SK-N-SH treated with all-trans-retinoic acid at 6 μM for 48 hours (cell line): ENCODE results near the gene KIRREL3.
"Not testable (repeated sequence)": the region's sequence is repeated elsewhere in the genome, so short reads cannot be mapped to it uniquely, and the experiment has no call there.

Experiments used
- ATAC-seq: fragments of 200-7000 bp; cut with Tn5 transposase; 3 replicates; pipeline ENCODE4 v1.9.1; 2020; ENCODE audit warnings: mild to moderate bottlenecking, moderate library complexity
- BACH2 ChIP-seq: fragments of 250-450 bp; sonication (Bioruptor Pico); IDR thresholded peaks from 2 replicates; pipeline ENCODE4 v1.9.0; 2021; ENCODE audit warnings: mild to moderate bottlenecking, borderline replicate concordance
- CSDC2 ChIP-seq: fragments of 250-450 bp; sonication (Bioruptor Pico); IDR thresholded peaks from 2 replicates; pipeline ENCODE4 v1.5.0; 2020; ENCODE audit warnings: mild to moderate bottlenecking, moderate library complexity
- CSRNP3 ChIP-seq: fragments of 250-450 bp; sonication (Bioruptor Pico); IDR thresholded peaks from 2 replicates; pipeline ENCODE4 v1.5.1; 2021; ENCODE audit warnings: mild to moderate bottlenecking, moderate library complexity
- ESRRG ChIP-seq: fragments of 250-450 bp; sonication (Bioruptor Pico); IDR thresholded peaks from 2 replicates; pipeline ENCODE4 v1.6.1; 2021; ENCODE audit warnings: mild to moderate bottlenecking
- GLIS3 ChIP-seq: fragments of 250-450 bp; sonication (Bioruptor Pico); IDR thresholded peaks from 2 replicates; pipeline ENCODE4 v1.5.0; 2020; ENCODE audit warnings: mild to moderate bottlenecking, moderate library complexity
- ISL1 ChIP-seq: fragments of 250-450 bp; sonication (Bioruptor Pico); IDR thresholded peaks from 2 replicates; pipeline ENCODE4 v2.1.2; 2022; ENCODE audit warnings: mild to moderate bottlenecking, moderate library complexity
- OSR1 ChIP-seq: fragments of 250-450 bp; sonication (Bioruptor Pico); IDR thresholded peaks from 2 replicates; pipeline ENCODE4 v1.8.0; 2022; ENCODE audit warnings: moderate library complexity, mild to moderate bottlenecking, inconsistent platforms
- PATZ1 ChIP-seq: fragments of 250-450 bp; sonication (Bioruptor Pico); IDR thresholded peaks from 2 replicates; pipeline ENCODE4 v1.8.0; 2020; ENCODE audit warnings: mild to moderate bottlenecking, moderate library complexity, borderline replicate concordance
- RARB ChIP-seq: fragments of 250-450 bp; sonication (Bioruptor Pico); IDR thresholded peaks from 2 replicates; pipeline ENCODE4 v1.8.0; 2021; ENCODE audit warnings: mild to moderate bottlenecking, moderate library complexity
- SNAI2 ChIP-seq: fragments of 250-450 bp; sonication (Bioruptor Pico); IDR thresholded peaks from 2 replicates; pipeline ENCODE4 v1.5.0; 2020; ENCODE audit warnings: mild to moderate bottlenecking, moderate library complexity
- TOX ChIP-seq: fragments of 250-450 bp; sonication (Bioruptor Pico); IDR thresholded peaks from 2 replicates; pipeline ENCODE4 v1.8.0; 2021; ENCODE audit warnings: mild to moderate bottlenecking, moderate library complexity, borderline replicate concordance
- ZC3H10 ChIP-seq: fragments of 250-450 bp; sonication (Bioruptor Pico); IDR thresholded peaks from 2 replicates; pipeline ENCODE4 v1.5.1; 2021; ENCODE audit warnings: mild to moderate bottlenecking, moderate library complexity
- ZFP3 ChIP-seq: fragments of 250-450 bp; sonication (Bioruptor Pico); IDR thresholded peaks from 2 replicates; pipeline ENCODE4 v1.5.0; 2020; ENCODE audit warnings: mild to moderate bottlenecking, moderate library complexity
- ZNF565 ChIP-seq: fragments of 450-650 bp; formaldehyde crosslinking; conservative IDR thresholded peaks from 2 replicates; pipeline ENCODE4 v1.5.0; 2020; ENCODE audit warnings: low read depth, mild to moderate bottlenecking, moderate library complexity
- ZNF70 ChIP-seq: fragments of 450-650 bp; formaldehyde crosslinking; IDR thresholded peaks from 2 replicates; pipeline ENCODE4 v1.5.0; 2020; ENCODE audit warnings: mild to moderate bottlenecking, moderate library complexity
- ZNF8 ChIP-seq: fragments of 450-650 bp; formaldehyde crosslinking; IDR thresholded peaks from 2 replicates; pipeline ENCODE4 v1.5.0; 2020; ENCODE audit warnings: mild to moderate bottlenecking, moderate library complexity
- TF ChIP-seq, protein P1 (sequence below): fragments of 250-450 bp; sonication (Bioruptor Pico); IDR thresholded peaks from 2 replicates; pipeline ENCODE4 v1.5.1; 2020; ENCODE audit warnings: low read depth, mild to moderate bottlenecking, moderate library complexity

The KIRREL3 gene

DNA sequence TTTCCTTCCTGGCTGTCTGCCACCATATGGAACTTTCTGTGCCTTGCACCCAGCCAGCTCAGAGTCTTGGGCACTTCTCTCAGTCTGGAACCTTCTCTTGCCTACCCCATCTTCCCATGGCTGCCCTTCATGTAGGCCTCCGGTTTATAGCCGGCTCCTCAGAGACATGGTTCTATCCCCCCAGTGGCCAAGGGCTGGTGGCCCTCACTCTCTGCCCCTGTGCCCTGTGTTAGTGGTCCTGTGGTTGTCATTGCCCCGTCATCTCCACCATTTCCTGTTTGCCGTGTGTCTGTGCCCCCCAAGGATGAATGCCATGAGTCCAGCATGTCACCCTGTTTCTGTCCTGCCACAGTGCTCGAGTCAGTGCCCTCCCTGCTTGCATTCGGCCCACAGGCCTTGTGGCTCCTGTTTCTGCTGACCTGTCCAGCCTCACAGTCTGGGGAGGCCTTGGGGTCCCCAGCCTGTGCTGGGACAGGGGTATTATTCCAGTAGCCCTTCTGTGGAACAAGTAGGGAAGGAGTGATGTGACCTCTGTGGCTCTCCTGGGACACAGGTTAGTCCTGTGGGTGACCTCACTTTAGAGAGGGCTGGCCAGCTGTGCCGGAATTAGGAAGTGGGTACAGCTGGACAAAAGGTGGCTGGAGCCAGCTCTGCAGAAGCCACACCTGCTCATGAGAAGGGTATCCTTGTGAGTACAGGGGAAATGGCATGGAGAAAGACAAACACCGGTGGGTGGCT, 614.4 kb downstream of the KIRREL3 start:
- TF ChIP-seq BACH2 (CRISPR knock-in tag) = no peak
- TF ChIP-seq ZNF565 = no peak
- no peak for ATAC-seq

- TF ChIP-seq ZFP3 (CRISPR knock-in tag) (no peak), ISL1 (CRISPR knock-in tag) (no peak), ZNF8 (no peak), CSDC2 (CRISPR knock-in tag) (no peak), TOX (CRISPR knock-in tag) (no peak), GLIS3 (no peak), CSRNP3 (CRISPR knock-in tag) (no peak), BACH2 (CRISPR knock-in tag) (no peak), ZC3H10 (CRISPR knock-in tag) (no peak), RARB (no peak), ZNF565 (no peak), PATZ1 (CRISPR knock-in tag) (no peak)
- no peak; the same call in 2 of the 3 replicates for ATAC-seq
These were observed 616.0 kb downstream of the KIRREL3 start for GRCh38 chr11:126384449-126385070.

DNA sequence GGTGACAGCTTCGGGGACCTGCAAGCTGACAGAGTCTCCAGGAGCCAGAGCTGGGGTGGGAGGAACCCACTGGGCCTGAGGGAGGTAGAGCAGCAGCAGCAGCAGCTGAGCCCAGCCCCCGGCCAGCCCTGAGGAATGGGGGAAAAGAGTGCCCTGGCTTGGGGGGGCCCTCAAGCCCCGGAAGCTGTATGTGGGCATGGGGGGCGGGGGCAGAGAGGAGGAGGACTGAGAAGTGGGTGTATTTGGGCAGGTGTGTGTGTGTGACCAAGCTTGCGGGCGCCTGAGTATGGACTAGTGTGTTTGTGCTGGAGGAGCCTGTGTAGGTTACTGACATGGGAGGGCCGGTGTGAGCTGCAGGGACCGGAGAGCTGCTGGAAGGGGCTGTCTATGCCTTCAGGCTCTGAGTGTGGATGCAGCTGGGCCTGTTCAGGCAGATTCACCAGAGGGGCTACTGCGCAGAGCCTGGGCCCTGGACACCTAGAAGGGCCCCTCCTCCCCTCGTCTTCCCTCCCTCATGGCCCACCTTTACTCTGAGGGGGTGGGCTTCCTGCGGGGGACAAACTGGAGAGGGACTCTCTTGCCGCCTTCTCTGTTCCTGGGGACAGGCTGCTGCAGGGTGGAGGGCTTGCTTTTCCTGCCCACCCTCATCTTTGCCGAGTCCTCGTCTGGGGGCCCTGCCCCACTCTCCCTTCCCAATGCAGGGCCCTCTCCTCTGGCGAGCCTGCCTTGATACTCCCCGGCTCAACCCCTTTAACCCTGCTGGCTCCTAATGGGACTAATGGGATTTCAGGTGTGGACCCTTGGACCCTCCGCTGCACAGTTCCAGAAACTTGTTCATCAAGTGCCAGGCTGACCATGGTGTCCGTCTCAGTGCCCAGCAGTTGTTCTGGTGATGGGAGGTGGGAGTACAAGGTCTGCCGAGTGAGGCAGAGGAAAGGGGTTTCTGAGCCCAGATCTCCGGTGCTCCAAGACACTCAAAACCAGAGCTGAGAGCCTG, 616.9 kb downstream of the KIRREL3 start:
- no peak for ATAC-seq

GRCh38 chr11:126382641-126383040, 617.9 kb downstream of the KIRREL3 start:
- ATAC-seq = not testable (repeated sequence)

More for the DNA sequence above, 616.9 kb downstream of the KIRREL3 start:
- no peak for TF ChIP-seq PATZ1 (CRISPR knock-in tag)
- no peak for TF ChIP-seq ZNF565
- no peak for TF ChIP-seq ZNF70
- no peak for TF ChIP-seq ZFP3 (CRISPR knock-in tag)
- no peak for TF ChIP-seq SNAI2
- no peak for TF ChIP-seq ISL1 (CRISPR knock-in tag)
- TF ChIP-seq BACH2 (CRISPR knock-in tag) = no peak
- no peak for TF ChIP-seq OSR1 (CRISPR knock-in tag)
- no peak for TF ChIP-seq ZC3H10 (CRISPR knock-in tag)
- TF ChIP-seq ESRRG (CRISPR knock-in tag) = no peak
- TF ChIP-seq, protein P1, sequence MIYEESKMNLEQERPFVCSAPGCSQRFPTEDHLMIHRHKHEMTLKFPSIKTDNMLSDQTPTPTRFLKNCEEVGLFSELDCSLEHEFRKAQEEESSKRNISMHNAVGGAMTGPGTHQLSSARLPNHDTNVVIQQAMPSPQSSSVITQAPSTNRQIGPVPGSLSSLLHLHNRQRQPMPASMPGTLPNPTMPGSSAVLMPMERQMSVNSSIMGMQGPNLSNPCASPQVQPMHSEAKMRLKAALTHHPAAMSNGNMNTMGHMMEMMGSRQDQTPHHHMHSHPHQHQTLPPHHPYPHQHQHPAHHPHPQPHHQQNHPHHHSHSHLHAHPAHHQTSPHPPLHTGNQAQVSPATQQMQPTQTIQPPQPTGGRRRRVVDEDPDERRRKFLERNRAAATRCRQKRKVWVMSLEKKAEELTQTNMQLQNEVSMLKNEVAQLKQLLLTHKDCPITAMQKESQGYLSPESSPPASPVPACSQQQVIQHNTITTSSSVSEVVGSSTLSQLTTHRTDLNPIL (CRISPR knock-in tag) = no peak

DNA sequence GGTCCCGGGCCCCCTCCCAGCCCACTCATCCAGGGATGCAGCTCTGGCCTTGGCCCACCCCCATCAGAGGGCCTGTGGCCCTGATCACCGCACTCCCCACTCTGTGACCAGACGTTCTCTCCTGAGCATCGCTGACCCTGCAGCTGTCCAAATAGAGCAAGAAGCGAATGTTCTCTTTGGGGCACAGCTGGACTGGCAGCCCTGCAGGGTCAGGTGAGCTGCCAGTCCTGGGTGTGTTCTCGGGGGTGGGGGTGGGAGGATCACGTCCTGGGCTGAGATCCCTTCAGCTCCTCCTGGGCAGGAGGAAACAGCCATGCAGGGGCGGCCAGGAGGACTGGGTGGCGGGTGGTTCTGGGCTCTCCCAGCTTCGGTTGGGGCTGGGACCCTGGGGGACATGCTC, 618.6 kb downstream of the KIRREL3 start:
- ATAC-seq = not testable (repeated sequence)
